HL-60/S4 treated with retinoic acid at 250 ng/mL for 4 days and 3 days (cell line): ENCODE results near the gene CXCL12.

Experiments
- in situ Hi-C: fragments of 300-500 bp; cut with MboI; formaldehyde crosslinking; loops from 2 replicates; pipeline ENCODE4 v1.7.0; 2022; ENCODE audit warnings: low sequenced_read_pairs

CXCL12 gene

DNA sequence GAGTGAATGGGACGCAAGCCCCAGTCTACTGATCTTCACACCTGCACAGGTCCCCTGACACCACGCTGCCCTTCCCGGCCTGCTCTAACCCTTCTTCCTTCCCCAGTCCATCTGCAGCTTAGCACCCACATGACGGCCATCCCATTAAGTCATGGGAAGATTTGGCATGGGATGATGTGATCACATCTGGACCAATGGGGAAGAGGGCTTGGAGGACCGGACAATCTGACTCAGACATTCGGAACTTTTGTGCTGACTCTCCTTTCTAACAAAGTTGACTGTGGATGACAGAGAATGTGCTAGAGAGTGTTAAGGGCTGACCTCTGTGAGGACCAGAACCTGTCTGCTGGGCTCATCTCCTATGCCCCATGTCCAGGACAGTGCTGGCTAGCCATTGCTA lies 15.6 kb downstream of the CXCL12 start:
- in situ Hi-C loops: no loop called here

- in situ Hi-C loops: no loop called here
Observed at GRCh38 chr10:44368637-44369036, 16.3 kb downstream of the CXCL12 start.

GRCh38 chr10:44366941-44367630 lies 17.8 kb downstream of the CXCL12 start:
- in situ Hi-C loops: no loop called here

DNA sequence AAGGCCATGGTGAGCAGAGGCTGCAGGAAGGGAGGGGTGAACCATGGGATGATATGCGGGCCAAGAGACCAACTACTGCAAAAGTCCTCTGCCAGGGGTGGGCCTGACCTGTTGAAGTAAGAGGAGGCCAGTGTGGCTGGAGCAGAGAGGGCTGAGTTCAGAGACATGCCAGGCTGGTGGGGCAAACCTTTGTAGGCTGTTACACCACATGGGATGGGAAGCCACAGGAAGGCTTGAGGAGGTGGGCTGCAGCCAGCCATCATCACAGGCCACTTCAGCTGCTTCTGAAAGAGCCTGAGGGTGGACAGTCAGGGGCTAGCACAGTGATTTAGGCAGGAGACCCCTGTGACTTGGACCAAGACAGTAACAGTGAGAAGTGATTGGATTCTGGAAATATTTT lies 20.3 kb downstream of the CXCL12 start:
- in situ Hi-C loops: no loop called here

- in situ Hi-C loops: no loop called here
Observed at GRCh38 chr10:44363716-44364115, 21.2 kb downstream of the CXCL12 start.

DNA sequence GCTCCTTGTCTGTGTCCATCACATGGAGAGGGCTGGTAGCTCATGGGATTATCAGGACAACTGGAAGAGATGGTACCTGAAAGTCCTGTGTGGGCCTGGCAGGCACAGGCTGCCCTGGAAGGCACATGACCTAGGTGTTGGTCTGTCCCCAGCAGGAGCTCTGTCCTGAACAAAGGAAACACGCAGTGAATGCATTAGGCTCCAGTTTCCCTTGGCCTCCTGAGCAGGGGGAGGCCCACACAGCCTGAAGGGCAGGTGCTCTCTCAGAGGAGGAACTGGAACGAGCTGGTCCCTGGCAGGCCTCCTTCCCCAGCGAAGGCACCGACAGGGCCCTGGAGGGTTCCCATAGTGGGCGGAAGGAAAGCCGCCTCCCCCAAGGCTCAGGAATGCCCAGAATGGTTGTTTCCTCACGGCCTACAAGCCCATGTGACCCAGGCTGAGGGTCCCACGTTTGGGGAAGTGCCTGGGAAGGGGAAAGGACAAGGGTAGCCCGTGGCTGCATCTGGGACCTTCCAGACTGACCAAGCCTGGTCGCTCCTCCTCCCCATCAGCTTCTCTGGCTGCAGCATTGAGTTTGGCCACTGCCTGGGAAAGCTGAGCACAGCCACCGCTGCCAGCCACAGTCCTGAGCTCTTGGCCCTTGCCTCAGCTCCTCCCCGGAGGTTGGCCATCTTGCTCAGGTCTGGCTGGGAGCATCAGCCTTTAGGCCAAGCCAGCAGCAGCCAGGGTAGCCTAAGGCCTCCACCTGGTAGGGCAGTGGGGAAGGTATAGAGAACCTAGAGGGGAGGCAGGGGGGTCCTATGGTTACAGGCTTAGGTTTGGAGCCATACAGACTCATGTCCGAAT lies 21.8 kb downstream of the CXCL12 start:
- in situ Hi-C loops: no loop called here

DNA sequence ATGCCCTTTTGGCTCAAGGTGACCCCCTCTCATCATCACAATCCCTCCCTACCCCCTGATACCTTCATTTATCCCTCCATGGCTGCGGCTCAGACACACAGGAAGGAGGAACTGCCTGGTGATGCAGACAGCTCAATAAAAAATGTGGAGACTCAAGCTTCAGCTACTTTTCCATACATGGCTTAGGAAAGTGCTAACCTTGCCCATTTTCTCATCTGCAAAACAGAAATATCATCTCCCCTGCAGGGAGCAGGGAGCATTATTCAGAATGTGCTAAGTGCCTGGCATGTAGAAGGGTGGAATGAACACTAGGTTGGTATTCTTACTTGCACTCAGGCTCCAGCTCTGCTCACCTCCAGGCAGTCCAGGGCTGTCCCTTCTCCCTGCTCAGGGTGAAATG lies 23.8 kb downstream of the CXCL12 start:
- in situ Hi-C loops: no loop called here

DNA sequence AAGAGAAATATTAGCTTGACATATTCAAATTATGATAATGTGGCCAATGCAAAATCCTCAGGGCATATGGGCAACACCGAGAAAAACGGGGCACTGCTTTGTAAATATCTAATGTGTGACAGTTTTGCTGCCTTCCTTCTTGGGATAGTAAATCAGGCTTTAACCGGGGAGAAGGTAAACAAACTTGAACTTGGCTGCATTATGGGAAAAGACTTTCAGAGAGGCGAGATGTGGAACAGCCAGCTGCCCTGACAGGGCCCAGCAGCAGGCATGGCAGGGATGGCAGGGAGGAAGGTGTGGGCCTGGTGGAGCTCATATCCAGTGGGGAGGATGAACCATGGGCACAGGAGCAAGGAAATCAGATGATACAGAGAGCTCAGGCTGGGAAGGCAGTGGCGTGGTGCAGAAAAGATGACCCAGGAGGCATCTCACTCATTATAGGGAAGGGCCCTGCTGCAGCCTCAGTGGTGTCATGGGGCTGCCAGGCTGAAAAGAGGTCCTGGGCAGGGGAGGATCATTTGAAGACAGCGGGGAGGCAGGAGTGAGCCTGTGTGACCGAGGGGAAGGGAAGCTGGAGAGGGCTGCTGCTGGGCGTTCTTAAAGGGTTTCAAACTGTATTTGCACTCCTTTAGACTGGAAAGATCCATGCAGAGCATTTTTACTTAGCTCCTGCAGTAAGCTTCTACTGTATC lies 26.7 kb downstream of the CXCL12 start:
- in situ Hi-C loops: no loop called here

DNA sequence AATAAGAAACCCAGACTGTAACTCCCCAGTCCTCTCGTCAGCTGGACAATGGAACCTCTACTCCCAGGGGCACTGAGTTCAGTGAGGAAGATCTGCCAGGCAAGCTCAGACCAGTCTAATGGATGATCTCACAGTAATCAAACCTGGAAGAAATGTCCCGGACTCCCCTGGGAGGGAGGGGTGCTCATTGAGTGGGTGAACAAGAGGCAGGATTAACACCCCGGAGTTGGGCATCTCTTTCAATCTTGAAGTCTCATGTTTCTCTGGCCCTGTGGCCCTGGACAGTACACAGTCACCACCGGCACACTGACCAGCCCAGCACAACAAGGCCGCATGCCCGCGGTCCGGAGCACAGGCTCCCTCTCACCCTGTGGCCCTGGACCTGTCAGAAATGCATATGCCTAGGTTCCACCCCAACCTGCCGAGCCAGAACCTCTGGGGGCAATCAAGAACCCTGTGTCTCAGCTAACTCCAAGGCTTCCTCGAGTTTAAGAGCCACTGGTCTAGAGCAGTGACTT lies 27.8 kb downstream of the CXCL12 start:
- in situ Hi-C loops: no loop called here

DNA sequence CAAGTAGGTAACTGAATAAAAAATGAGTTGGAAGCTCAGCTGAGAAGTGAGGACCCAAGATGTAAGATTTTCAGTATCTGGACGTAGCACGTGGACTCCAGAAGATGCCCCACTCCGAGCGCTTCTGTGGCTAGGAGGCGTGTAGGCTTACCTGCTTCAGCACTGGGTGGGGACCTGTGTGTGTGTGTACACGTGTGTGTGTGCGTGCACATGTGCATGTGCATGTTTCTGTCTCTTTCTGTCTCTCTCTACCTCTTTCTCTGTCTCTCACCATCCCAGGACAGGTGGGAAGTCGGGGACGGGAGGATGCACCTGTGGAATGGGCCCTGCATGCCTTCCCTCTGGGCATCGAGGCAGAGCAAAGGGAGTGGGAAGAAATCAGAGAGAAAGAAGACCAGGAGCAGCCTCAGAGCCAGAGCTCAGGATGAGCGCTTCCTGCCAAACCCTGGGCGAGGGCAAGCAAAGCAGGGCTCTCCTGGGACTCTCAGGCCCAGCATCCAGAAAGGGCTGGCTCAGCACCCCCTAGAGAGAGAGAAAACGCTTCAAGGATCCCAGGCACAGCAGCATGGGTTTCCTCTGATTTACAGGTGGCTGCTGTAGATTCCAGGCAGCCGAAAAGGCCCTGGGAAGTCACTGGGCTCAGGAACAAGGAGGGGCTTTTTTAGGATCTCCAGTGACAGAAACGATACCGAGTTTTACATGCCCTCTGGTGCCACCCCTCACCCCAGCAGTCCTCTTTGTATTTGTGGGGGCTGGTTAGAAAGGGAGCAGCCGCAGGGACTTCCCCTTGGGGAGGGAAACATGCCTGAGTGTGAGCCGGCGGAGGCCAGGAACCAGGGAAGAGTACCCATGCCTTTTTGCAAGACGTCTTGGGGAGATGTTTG lies 28.5 kb downstream of the CXCL12 start:
- in situ Hi-C loops: no loop called here

GRCh38 chr10:44355630-44356029 lies 29.3 kb downstream of the CXCL12 start:
- in situ Hi-C loops: no loop called here

DNA sequence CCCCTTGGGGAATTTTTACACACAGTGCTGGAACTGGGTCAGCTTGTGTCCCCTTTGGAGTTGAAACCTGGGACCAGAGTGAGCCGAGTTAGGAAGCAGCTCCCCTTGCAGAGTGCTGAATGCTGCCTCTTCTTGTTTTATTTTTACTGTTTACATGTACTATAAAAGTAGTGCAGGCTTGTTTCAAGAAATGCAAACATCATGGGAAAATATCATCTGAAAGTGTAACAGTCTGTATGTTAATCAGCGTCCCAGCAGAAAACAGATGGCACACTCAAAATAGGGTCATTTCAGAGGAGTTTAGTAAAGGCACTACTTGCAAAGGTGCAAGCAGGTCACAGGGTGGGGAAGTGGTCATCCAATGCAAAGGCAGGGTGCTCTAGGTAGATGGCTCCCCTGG lies 30.1 kb downstream of the CXCL12 start:
- in situ Hi-C loops: no loop called here

DNA sequence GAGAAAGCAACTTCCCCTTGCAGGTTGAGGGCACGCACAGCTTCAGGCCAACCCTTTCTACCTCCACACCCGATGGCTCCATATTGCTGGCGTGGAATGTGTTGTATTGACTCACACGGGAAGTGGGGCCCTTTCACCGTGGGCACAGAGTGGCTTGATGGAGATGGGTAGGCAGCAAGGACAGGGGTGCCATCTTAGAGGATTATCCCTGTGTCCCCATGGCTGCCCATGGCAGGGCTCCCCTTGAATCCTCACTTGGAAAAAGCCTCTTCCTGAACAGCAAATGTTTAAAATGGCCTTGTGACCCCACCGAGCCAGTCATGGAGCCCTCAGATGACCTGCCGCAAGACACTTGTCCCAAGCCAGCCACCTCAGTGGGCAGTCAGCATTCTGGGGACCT lies 31.2 kb downstream of the CXCL12 start:
- in situ Hi-C loops: no loop called here

- in situ Hi-C loops: no loop called here
Observed at GRCh38 chr10:44353128-44353390, 31.8 kb downstream of the CXCL12 start.

DNA sequence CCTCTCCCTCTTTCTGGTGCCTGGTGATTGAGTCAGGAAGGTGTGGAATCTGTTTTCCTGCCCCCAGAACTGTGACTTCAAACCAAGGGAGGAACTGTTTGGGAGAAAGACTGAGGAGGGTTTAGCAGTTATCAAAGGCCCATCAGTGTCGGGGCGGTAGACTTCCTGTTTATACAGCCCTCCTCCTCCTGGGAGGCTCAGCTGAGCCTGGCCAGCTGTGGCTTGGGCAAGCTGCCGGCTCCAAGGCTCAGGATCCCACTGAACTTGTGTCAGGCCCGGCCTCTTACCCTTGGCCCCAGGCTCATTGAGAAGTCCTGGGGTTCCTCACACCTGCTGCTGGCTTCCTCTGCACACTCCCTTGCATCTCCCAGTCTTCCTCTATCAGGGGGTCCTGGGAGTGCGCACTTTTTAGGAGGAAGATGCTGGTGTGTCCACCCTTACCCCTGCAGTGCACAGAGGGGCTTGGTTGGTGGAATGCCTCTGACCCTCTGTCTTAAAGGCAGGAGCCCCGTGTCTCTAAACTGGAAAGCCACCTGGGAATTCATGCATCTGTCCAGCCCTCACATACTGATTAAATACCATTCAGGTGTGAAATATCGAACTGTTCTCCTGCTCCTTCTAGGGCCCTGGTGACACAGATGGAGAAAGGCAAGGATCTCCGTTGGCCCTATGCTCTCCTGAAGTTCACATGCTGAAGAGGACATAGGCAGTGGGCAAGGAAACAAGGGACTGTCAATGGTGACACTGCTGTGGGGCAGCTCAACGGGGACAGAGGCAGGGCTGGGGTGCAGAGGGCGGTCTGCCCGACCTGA lies 32.4 kb downstream of the CXCL12 start:
- in situ Hi-C loops: no loop called here

GRCh38 chr10:44348496-44348895 lies 36.4 kb downstream of the CXCL12 start:
- in situ Hi-C loops: no loop called here

DNA sequence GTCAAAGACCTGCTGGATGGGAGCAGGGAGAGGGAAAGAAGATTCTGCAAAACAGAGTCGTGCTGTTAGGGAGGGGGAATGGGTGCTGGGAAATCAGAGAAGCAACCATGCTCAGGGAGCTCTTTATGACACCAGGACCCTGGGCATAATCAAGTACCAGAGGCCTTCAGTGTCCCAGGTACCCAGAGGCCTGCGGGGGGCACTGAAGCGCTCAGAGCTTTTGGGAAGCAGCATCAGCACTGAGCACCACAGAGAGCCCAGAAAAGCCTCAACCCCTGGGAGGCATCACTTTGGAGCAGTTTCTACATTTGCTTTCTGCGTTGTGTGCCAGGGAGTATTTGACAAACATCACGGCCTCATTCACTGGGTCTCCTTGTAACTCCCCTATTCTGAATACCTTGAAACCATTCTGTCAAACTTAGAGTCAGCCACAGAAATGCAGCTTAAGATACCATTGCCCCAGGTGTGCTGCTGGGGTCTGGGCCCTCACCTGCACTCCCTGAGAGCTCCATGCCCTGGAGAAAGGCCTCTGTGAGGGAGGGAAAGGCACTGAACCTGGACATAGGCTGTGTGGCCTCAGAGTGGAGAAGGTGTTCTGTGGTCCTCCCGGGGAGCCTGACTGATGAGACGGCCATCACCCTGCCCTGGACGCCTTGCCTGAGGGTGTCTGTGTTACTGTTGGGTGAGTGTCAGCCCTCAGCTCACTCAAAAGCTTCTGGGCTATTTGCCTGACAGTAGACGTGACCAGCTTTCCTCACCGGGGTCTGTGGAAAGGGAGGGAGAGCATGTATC lies 37.1 kb downstream of the CXCL12 start:
- in situ Hi-C loops: no loop called here

DNA sequence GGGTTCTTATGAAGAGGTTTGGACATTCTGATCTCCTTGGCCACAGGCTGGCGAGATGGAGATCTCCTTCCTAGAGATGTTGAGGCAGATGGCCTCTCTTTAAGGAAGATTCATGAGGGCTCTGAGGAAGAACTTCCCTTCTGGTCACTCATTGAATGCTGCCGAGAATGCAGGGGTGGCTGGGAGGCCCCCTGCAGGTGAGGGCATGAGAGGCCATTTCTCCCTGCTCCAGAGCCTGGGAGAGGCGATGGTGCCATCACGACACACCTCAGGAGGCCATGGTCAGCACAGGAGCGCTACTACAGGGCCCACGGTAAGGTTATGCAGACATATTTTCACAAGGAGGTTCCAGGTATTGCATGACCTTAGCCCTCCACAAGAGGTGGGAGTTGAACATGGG lies 40.2 kb downstream of the CXCL12 start:
- in situ Hi-C loops: no loop called here

DNA sequence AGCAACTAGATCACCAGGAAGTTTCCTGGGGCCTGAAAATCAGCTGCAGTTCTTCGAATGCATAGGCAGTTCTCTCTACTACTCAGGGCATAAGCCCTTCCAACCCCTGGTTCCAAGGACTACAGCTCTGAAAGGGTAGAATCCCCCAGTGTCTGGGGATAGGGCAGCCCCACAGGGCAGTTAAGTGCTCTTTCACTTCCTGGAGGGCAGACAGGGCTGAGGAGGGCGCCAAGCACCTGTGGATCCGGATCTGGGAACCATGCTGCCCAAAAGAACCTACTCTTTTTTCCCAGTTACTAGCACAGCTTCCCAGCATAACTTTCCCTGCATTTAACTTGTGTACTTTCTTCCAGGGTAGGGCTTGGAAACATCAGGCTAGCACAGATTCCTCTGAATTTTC lies 41.1 kb downstream of the CXCL12 start:
- in situ Hi-C loops: no loop called here
